PC-3 (cell line): Measurements from ENCODE around the gene CCDC187. TPM values are rescaled to one million over a fixed set of nuclear protein-coding genes. Genes with fewer than 3 reads are reported as not detected.

Experiments
- ATAC-seq: fragments of 200-7000 bp; cut with Tn5 transposase; 2 replicates; pipeline ENCODE4 v1.9.1; 2020; ENCODE audit warnings: mild to moderate bottlenecking, moderate library complexity
- BruUV-seq: library from RNA; stranded (reverse); fragments of 400-500 nt; replicated peaks from 2 replicates; lab custom pipeline; 2021; lab: Mats Ljungman, UMichigan
- CTCF ChIA-PET: fragments of 300-600 bp; sonication (Branson Sonifier 250); formaldehyde crosslinking; loops from one replicate; lab custom pipeline; 2022; ENCODE audit warnings: antibody characterized with exemption; lab: Charles Lee
- POLR2A ChIA-PET: fragments of 300-600 bp; sonication (Branson Sonifier 250); formaldehyde crosslinking; loops from one replicate; lab custom pipeline; 2022; ENCODE audit warnings: antibody characterized with exemption; ENCODE audit not compliant: unreplicated experiment; lab: Charles Lee
- DNase-seq: peaks from one replicate; pipeline ENCODE4 v3.0.0-alpha.2; 2015
- H2AFZ ChIP-seq: fragments of 300-600 bp; sonication (generic); 2 replicates; pipeline ENCODE4 v1.6.0; 2016; ENCODE audit warnings: antibody characterized with exemption, low read length
- H3F3A ChIP-seq: fragments of 300-600 bp; sonication (generic); one replicate; pipeline ENCODE4 v1.6.0; 2017; ENCODE audit warnings: antibody characterized with exemption, low read length, control low read depth, mild to moderate bottlenecking; ENCODE audit not compliant: unreplicated experiment
- H3K27ac ChIP-seq: fragments of 300-600 bp; sonication (generic); 2 replicates; pipeline ENCODE4 v1.5.1; 2016; ENCODE audit warnings: mild to moderate bottlenecking, low read length
- H3K27me3 ChIP-seq: fragments of 300-600 bp; sonication (generic); 2 replicates; pipeline ENCODE4 v1.6.1; 2016; ENCODE audit warnings: low read length, mixed read lengths
- H3K36me3 ChIP-seq: fragments of 300-600 bp; sonication (generic); 2 replicates; pipeline ENCODE4 v1.6.1; 2016; ENCODE audit warnings: low read depth, mixed run types, low read length, mixed read lengths
- H3K4me1 ChIP-seq: fragments of 300-600 bp; sonication (generic); 2 replicates; pipeline ENCODE4 v1.5.1; 2016; ENCODE audit warnings: low read length; ENCODE audit not compliant: insufficient read depth
- H3K4me2 ChIP-seq: fragments of 300-600 bp; sonication (generic); 2 replicates; pipeline ENCODE4 v1.6.0; 2016; ENCODE audit warnings: low read length
- H3K4me3 ChIP-seq: fragments of 300-600 bp; sonication (generic); 2 replicates; pipeline ENCODE4 v1.5.1; 2016; ENCODE audit warnings: mild to moderate bottlenecking, low read length, mixed read lengths
- H3K79me2 ChIP-seq: fragments of 300-600 bp; sonication (generic); 2 replicates; pipeline ENCODE4 v1.6.1; 2017; ENCODE audit warnings: low read length, mixed read lengths
- H3K9ac ChIP-seq: fragments of 300-600 bp; sonication (generic); 2 replicates; pipeline ENCODE4 v1.6.0; 2016; ENCODE audit warnings: mild to moderate bottlenecking, low read length
- H3K9me2 ChIP-seq: fragments of 300-600 bp; sonication (generic); replicated peaks from 2 replicates; pipeline ENCODE4 v1.6.1; 2016; ENCODE audit warnings: mixed run types, low read length, mixed read lengths
- H3K9me3 ChIP-seq: fragments of 300-600 bp; sonication (generic); 2 replicates; pipeline ENCODE4 v1.6.1; 2016; ENCODE audit warnings: low read length, mixed read lengths
- H4K20me1 ChIP-seq: fragments of 300-600 bp; sonication (generic); 2 replicates; pipeline ENCODE4 v1.6.1; 2016; ENCODE audit warnings: low read length, mixed read lengths
- CTCF ChIP-seq: fragments of 300-600 bp; sonication (generic); conservative IDR thresholded peaks from 2 replicates; pipeline ENCODE4 v1.5.1; 2017; ENCODE audit warnings: antibody characterized with exemption, low read depth, mild to moderate bottlenecking, low read length
- EZH2 ChIP-seq: fragments of 300-600 bp; sonication (generic); IDR thresholded peaks from one replicate; pipeline ENCODE4 v1.6.1; 2017; ENCODE audit warnings: antibody characterized with exemption, mild to moderate bottlenecking, low read length; ENCODE audit not compliant: unreplicated experiment
- EZH2phosphoT487 ChIP-seq: fragments of 300-600 bp; sonication (generic); IDR thresholded peaks from 2 replicates; pipeline ENCODE4 v1.6.1; 2018; ENCODE audit warnings: mild to moderate bottlenecking, antibody characterized with exemption, low read length, borderline replicate concordance
- intact Hi-C: fragments of 100-400 bp; cut with micrococcal nuclease; formaldehyde crosslinking; loops from 2 replicates; pipeline ENCODE4 v1.9.0; 2023
- total RNA-seq: library from RNA; depleted of rRNA; stranded (reverse); fragments of >200 nt; gene quantifications from 2 replicates; pipeline ENCODE4 v1.2.3, GENCODE V29; 2014

CCDC187 gene
- total RNA-seq, 1 experiment from 2014 or later = 0.04 TPM

GRCh38 chr9:136201609-136202453, 102.1 kb downstream of the CCDC187 start:
- TF ChIP-seq EZH2 (no peak), EZH2phosphoT487 (no peak), CTCF (no peak)
- intact Hi-C loops = no loop called here
- no peaks in the 10 kb centered on the region for H3K36me3 ChIP-seq
- ChIA-PET CTCF (no interaction called here), POLR2A (no interaction called here)
- H3K27ac ChIP-seq = no peak overlapping the region
- H3K4me3 ChIP-seq = no peak overlapping the region
- H3K9me2 ChIP-seq = no peaks in the 10 kb centered on the region
- H4K20me1 ChIP-seq = no peaks in the 10 kb centered on the region
- H2AFZ ChIP-seq = no peak overlapping the region
- no peaks in the 10 kb centered on the region for H3K79me2 ChIP-seq
- ATAC-seq = no peak
- H3K4me1 ChIP-seq = no peaks in the 10 kb centered on the region
- no peak overlapping the region for H3K4me2 ChIP-seq
- no TSS peak for BruUV-seq
- H3K9me3 ChIP-seq = no peaks in the 10 kb centered on the region
- DNase-seq = no peak
- peaks cover 18% of the 10 kb centered on the region for H3K27me3 ChIP-seq
- H3K9ac ChIP-seq = no peak overlapping the region
- H3F3A ChIP-seq = no peaks in the 10 kb centered on the region

GRCh38 chr9:136201174-136201573, 102.7 kb downstream of the CCDC187 start:
- H3K4me3 ChIP-seq = no peak overlapping the region
- H3K9me3 ChIP-seq = no peaks in the 10 kb centered on the region
- ATAC-seq (no peak), DNase-seq (no peak)
- H3K4me1 ChIP-seq = no peaks in the 10 kb centered on the region
- POLR2A ChIA-PET = no interaction called here
- no peaks in the 10 kb centered on the region for H3F3A ChIP-seq
- H3K36me3 ChIP-seq = no peaks in the 10 kb centered on the region
- no peak overlapping the region for H3K4me2 ChIP-seq
- CTCF ChIA-PET = no interaction called here
- H2AFZ ChIP-seq = no peak overlapping the region
- H3K27ac ChIP-seq = no peak overlapping the region
- H3K27me3 ChIP-seq = peaks cover 24% of the 10 kb centered on the region
- intact Hi-C loops = no loop called here
- H4K20me1 ChIP-seq = no peaks in the 10 kb centered on the region
- no peak overlapping the region for H3K9ac ChIP-seq
- no peaks in the 10 kb centered on the region for H3K9me2 ChIP-seq
- BruUV-seq = no TSS peak
- H3K79me2 ChIP-seq = no peaks in the 10 kb centered on the region
- TF ChIP-seq EZH2 (no peak), CTCF (no peak), EZH2phosphoT487 (no peak)

GRCh38 chr9:136200424-136200823, 103.5 kb downstream of the CCDC187 start:
- no peak overlapping the region for H3K4me2 ChIP-seq
- BruUV-seq = no TSS peak
- CTCF ChIA-PET = no interaction called here
- DNase-seq (no peak), ATAC-seq (no peak)
- H3K27me3 ChIP-seq = peaks cover 29% of the 10 kb centered on the region
- H3K9me3 ChIP-seq = no peaks in the 10 kb centered on the region
- H3K9ac ChIP-seq = no peak overlapping the region
- H3K79me2 ChIP-seq = no peaks in the 10 kb centered on the region
- no peaks in the 10 kb centered on the region for H3K36me3 ChIP-seq
- POLR2A ChIA-PET = no interaction called here
- no peak overlapping the region for H2AFZ ChIP-seq
- TF ChIP-seq CTCF (no peak), EZH2phosphoT487 (no peak), EZH2 (no peak)
- no peak overlapping the region for H3K4me3 ChIP-seq
- no peaks in the 10 kb centered on the region for H3F3A ChIP-seq
- intact Hi-C loops = no loop called here
- no peak overlapping the region for H3K27ac ChIP-seq
- no peaks in the 10 kb centered on the region for H4K20me1 ChIP-seq
- H3K9me2 ChIP-seq = no peaks in the 10 kb centered on the region
- H3K4me1 ChIP-seq = no peaks in the 10 kb centered on the region
